ENCODE data around the gene PRXL2B. TPM values are rescaled to one million over a fixed set of nuclear protein-coding genes. Genes with fewer than 3 reads are reported as not detected.

Gene PRXL2B
- total RNA-seq, 1 experiment from 2014 or later: 32.2 TPM

DNA sequence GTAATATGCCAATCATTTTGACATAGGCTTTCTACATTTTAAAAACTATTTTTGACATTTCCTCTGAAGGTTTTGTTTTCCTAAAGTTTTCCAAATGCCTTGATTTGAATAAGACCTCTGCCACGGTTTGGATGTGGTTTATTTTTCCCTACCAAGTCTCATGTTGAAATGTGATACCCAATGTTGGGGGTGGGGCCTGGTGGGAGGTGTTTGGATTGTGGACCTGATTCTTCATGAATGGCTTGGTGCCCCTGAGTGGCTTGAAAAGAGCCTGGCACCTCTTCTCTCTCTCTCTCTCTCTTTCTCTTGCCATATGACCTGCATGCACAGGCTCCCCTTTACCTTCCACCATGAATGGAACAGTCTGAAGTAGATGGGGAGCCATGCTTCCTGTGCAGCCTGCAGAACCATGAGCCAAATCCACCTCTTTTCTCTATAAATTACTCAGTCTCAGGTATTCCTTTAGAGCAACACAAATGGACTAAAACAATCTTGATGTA lies 31.4 kb downstream of the PRXL2B start:
- no peaks in the 10 kb centered on the region for H4K20me1 ChIP-seq (ENCODE audit: insufficient read depth)
- BruUV-seq (replicated peaks): no TSS peak
- H3K36me3 ChIP-seq (ENCODE audit: control insufficient read depth in 1 of 2, insufficient read depth in 2 of 2, low read length in 2 of 2): no peaks in the 10 kb centered on the region
- no peak overlapping the region for H2AFZ ChIP-seq (ENCODE audit: low read depth, low read length, poor library complexity, severe bottlenecking)
- H3K9me3 ChIP-seq (ENCODE audit: control insufficient read depth in 1 of 2, insufficient read depth in 1 of 2, low read depth in 1 of 2, low read length in 2 of 2): peaks cover 0 to 8% of the 10 kb centered on the region in 2 experiments; a peak in 2 of 4 replicates
- H3K4me1 ChIP-seq (ENCODE audit: control insufficient read depth in 1 of 2, insufficient read depth in 2 of 2, low read length in 2 of 2): no peaks in the 10 kb centered on the region; a peak in 1 of 4 replicates
- TF ChIP-seq JUND (IDR thresholded peaks at IDR 0.05): no peak
- TF ChIP-seq CEBPB (IDR thresholded peaks at IDR 0.05; ENCODE audit: low read depth): no peak
- TF ChIP-seq SRF (IDR thresholded peaks at IDR 0.05; ENCODE audit: low read depth): no peak
- TF ChIP-seq POLR2AphosphoS5 (IDR thresholded peaks at IDR 0.05; ENCODE audit: low read depth, low read length): no peak
- no peak for TF ChIP-seq SIN3A (IDR thresholded peaks at IDR 0.05; ENCODE audit: low read depth)
- no peak for TF ChIP-seq YY1 (IDR thresholded peaks at IDR 0.05; ENCODE audit: extremely low read depth, insufficient replicate concordance, low read depth, low read length)
- TF ChIP-seq, protein P1, sequence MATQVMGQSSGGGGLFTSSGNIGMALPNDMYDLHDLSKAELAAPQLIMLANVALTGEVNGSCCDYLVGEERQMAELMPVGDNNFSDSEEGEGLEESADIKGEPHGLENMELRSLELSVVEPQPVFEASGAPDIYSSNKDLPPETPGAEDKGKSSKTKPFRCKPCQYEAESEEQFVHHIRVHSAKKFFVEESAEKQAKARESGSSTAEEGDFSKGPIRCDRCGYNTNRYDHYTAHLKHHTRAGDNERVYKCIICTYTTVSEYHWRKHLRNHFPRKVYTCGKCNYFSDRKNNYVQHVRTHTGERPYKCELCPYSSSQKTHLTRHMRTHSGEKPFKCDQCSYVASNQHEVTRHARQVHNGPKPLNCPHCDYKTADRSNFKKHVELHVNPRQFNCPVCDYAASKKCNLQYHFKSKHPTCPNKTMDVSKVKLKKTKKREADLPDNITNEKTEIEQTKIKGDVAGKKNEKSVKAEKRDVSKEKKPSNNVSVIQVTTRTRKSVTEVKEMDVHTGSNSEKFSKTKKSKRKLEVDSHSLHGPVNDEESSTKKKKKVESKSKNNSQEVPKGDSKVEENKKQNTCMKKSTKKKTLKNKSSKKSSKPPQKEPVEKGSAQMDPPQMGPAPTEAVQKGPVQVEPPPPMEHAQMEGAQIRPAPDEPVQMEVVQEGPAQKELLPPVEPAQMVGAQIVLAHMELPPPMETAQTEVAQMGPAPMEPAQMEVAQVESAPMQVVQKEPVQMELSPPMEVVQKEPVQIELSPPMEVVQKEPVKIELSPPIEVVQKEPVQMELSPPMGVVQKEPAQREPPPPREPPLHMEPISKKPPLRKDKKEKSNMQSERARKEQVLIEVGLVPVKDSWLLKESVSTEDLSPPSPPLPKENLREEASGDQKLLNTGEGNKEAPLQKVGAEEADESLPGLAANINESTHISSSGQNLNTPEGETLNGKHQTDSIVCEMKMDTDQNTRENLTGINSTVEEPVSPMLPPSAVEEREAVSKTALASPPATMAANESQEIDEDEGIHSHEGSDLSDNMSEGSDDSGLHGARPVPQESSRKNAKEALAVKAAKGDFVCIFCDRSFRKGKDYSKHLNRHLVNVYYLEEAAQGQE (IDR thresholded peaks at IDR 0.05; ENCODE audit: low read depth): no peak
- TF ChIP-seq POLR2A (IDR thresholded peaks at IDR 0.05; ENCODE audit: borderline replicate concordance, extremely low read depth, insufficient read depth, insufficient read length): no peak
- no peak for TF ChIP-seq EZH2 (IDR thresholded peaks at IDR 0.05)
- H3K9me2 ChIP-seq (ENCODE audit: insufficient read depth): no peaks in the 10 kb centered on the region
- no peak overlapping the region for H3K9ac ChIP-seq (ENCODE audit: low read length)
- POLR2A ChIA-PET: no interaction called here
- no peak overlapping the region for H3K4me3 ChIP-seq (replicated peaks in 1 of 2; ENCODE audit: low read depth in 1 of 2, low read length in 2 of 2)
- DNase-seq (ENCODE audit: low read depth, low spot score): no peak
- CTCF ChIA-PET: no interaction called here
- H3K79me2 ChIP-seq (ENCODE audit: insufficient read depth, low read length): no peaks in the 10 kb centered on the region
- no peak overlapping the region for H3K27ac ChIP-seq (ENCODE audit: low read depth, low read length)
- H3K27me3 ChIP-seq (ENCODE audit: insufficient read depth, low read length): peaks cover 3% of the 10 kb centered on the region; the same call in 1 of the 2 replicates
- RAD21 ChIA-PET (ENCODE audit: low non-redundant PET in 1 of 2, low total read pairs in 2 of 2, uncharacterized antibody in 2 of 2, unreplicated experiment in 2 of 2): no interaction called here
- no peak for ATAC-seq
- no peak overlapping the region for H3K4me2 ChIP-seq (ENCODE audit: low read length)
- intact Hi-C loops (cut with micrococcal nuclease): no loop called here

All from HCT116 (cell line).